ENCODE measurements around the gene RNF151. TPM values are rescaled to one million over a fixed set of nuclear protein-coding genes. Genes with fewer than 3 reads are reported as not detected.

RNF151 gene
- total RNA-seq, 1 donor from 2014 or later = not detected

DNA sequence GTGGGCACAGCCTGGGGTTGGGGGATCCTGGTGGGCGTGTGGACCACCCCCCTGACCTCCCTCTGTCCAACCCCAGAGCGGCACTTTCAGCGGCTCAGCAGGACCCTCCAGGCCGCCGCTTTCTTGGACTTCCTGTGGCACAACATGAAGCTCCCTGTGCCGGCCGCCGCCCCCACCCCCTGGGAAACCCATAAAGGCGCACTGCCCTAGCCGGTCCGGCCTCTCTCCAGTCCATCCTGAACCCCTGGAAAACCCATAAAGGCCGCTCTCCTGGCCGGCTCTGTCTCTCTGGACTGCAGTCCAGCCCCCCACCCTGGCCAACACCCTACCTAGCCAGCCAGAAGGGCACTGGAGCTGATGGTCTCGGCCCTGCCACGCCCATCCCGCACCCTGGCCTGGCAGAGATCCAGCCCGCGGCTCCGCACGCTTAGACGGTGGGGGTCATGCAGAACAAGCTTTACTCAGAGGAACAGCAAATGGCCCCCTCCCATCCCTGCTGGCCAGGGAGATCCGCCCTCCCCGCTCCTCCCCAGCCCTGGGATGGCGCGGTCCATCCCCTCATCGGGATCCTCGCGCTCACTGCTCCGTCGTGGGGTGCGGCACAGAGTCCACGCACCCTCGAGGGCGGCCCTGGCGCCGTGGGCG is 11.9 kb downstream of the RNF151 start:
- H3K4me3 ChIP-seq (ENCODE audit: insufficient read depth, low read depth, low read length) = no peak overlapping the region
- H3K36me3 Mint-ChIP-seq (ENCODE audit: low read depth, unreplicated experiment) = peaks cover 6% of the 10 kb centered on the region
- peaks cover 32% of the 10 kb centered on the region for H3K27me3 ChIP-seq (ENCODE audit: insufficient read depth, low read length)
- peaks cover 7% of the 10 kb centered on the region for H3K36me3 ChIP-seq (ENCODE audit: insufficient read depth, low read length)
- H3K4me2 ChIP-seq (ENCODE audit: low read length) = no peak overlapping the region
- H3K79me2 ChIP-seq (ENCODE audit: insufficient read depth, low read length) = peaks cover 14% of the 10 kb centered on the region
- peaks cover 2% of the 10 kb centered on the region for H3K4me1 Mint-ChIP-seq (ENCODE audit: low read depth, unreplicated experiment)
- H3K9me3 Mint-ChIP-seq (ENCODE audit: unreplicated experiment) = no peaks in the 10 kb centered on the region
- no peak overlapping the region for H3K9ac ChIP-seq (ENCODE audit: low read length)
- no peak overlapping the region for H3K27ac Mint-ChIP-seq (ENCODE audit: unreplicated experiment)
- no peaks in the 10 kb centered on the region for H3K9me3 ChIP-seq (ENCODE audit: insufficient read depth, low read depth, low read length)
- peaks cover 47% of the 10 kb centered on the region for H4K20me1 ChIP-seq (ENCODE audit: insufficient read depth, low read length)
- no peak overlapping the region for H3K4me3 Mint-ChIP-seq (ENCODE audit: unreplicated experiment)
- H2AFZ ChIP-seq (ENCODE audit: low read depth, low read length) = no peak overlapping the region
- no peak for FAIRE-seq
- H3K4me1 ChIP-seq (ENCODE audit: insufficient read depth, low read length) = peaks cover 2% of the 10 kb centered on the region
- H3K27me3 Mint-ChIP-seq (ENCODE audit: low read depth, unreplicated experiment) = peaks cover 19% of the 10 kb centered on the region
- DNase-seq (ENCODE audit: low read depth) = no peak
- H3K27ac ChIP-seq (ENCODE audit: low read depth, low read length) = no peak overlapping the region
- TF ChIP-seq CTCF (IDR thresholded peaks at IDR 0.05; ENCODE audit: insufficient read depth, low read depth, low read length) = no peak
- no peak for TF ChIP-seq EZH2 (IDR thresholded peaks at IDR 0.05; ENCODE audit: insufficient read depth, low read length)

DNA sequence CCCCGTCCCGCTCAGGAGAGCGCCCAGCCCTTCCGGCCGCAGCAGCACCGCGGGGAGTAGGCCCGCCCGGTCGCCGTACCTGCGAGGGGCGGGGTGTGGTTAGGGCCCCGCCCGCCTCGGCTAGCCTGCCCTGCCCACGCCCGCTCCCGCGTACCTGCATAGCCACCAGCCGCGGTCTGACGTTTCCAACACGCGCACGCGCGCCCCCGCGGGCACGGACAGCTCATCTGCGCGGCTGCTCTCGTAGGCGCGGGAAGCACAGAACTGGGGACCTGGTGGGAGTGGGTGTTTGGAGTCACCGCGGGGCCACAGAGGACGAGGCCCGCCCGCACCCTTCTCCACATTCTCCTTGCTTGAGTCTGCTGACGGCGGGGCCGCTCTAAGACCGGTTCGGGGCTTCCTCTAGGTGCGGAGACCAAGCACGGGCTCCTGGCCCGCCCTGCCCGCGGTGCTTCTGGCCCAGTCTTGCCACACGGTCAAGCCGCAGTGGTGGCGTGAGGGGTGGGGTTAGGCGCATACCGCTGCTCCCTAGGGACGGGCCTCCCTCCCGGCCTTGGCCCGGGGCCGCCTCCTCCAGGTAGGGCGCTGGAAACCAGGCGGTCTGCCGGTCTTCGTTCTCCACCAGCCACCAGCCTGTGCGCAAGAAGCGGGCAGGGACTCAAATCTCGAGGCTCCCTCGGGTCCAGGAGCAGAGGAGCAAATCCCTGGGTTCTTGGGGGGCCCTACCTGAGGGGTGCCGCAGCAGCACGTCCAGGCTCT is 12.8 kb downstream of the RNF151 start:
- Histone ChIP-seq H3K27ac (ENCODE audit: low read depth, low read length) (no peak overlapping the region), H3K4me1 (ENCODE audit: insufficient read depth, low read length) (peaks cover 4% of the 10 kb centered on the region), H3K4me2 (ENCODE audit: low read length) (no peak overlapping the region), H3K27me3 (ENCODE audit: insufficient read depth, low read length) (peaks cover 32% of the 10 kb centered on the region), H3K36me3 (ENCODE audit: insufficient read depth, low read length) (peaks cover 7% of the 10 kb centered on the region), H3K79me2 (ENCODE audit: insufficient read depth, low read length) (peaks cover 5% of the 10 kb centered on the region), H3K9me3 (ENCODE audit: insufficient read depth, low read depth, low read length) (no peaks in the 10 kb centered on the region), H3K4me3 (ENCODE audit: insufficient read depth, low read depth, low read length) (no peak overlapping the region), H4K20me1 (ENCODE audit: insufficient read depth, low read length) (peaks cover 38% of the 10 kb centered on the region), H3K9ac (ENCODE audit: low read length) (no peak overlapping the region), H2AFZ (ENCODE audit: low read depth, low read length) (no peak overlapping the region)
- FAIRE-seq (no peak), DNase-seq (ENCODE audit: low read depth) (no peak)
- H3K9me3 Mint-ChIP-seq (ENCODE audit: unreplicated experiment) = no peaks in the 10 kb centered on the region
- peaks cover 19% of the 10 kb centered on the region for H3K27me3 Mint-ChIP-seq (ENCODE audit: low read depth, unreplicated experiment)
- H3K4me1 Mint-ChIP-seq (ENCODE audit: low read depth, unreplicated experiment) = peaks cover 2% of the 10 kb centered on the region
- TF ChIP-seq EZH2 (IDR thresholded peaks at IDR 0.05; ENCODE audit: insufficient read depth, low read length) (no peak), CTCF (IDR thresholded peaks at IDR 0.05; ENCODE audit: insufficient read depth, low read depth, low read length) (no peak)
- no peak overlapping the region for H3K27ac Mint-ChIP-seq (ENCODE audit: unreplicated experiment)
- peaks cover 6% of the 10 kb centered on the region for H3K36me3 Mint-ChIP-seq (ENCODE audit: low read depth, unreplicated experiment)
- no peak overlapping the region for H3K4me3 Mint-ChIP-seq (ENCODE audit: unreplicated experiment)

All from astrocyte (in vitro differentiated cells and primary cell).